ENCODE data around the gene EDAR. TPM values are rescaled to one million over a fixed set of nuclear protein-coding genes. Genes with fewer than 3 reads are reported as not detected.

The EDAR gene
- total and polyA plus RNA-seq, 4 donors, result 0.44 to 0.77 (median 0.68) TPM

DNA sequence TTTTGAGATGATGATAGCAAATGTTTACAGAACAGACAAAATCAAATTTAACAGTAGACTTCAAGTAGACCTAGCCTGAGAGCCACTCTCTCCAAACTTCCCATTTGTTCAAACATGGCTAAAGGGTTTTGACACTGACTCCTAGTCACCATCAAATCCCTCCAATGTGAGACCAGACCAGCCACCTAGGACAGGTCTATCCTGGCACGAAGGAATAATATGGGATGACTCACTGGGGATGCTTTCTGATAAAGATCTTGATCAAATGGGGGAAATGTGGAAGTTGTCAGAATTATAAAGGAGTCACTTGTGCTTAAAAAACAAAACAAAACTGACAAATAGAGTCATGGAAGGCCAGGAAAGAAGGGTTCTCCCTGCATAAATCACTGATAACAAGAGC lies 95.7 kb downstream of the EDAR start:
- no peaks in the 10 kb centered on the region for H3K4me1 ChIP-seq (ENCODE audit: control insufficient read depth, insufficient read depth, low read length)
- H3K4me3 ChIP-seq (ENCODE audit: low read depth, low read length), result no peak overlapping the region
- no CpG with 5 or more reads among the region's 1 CpG for WGBS (ENCODE audit: insufficient coverage)
- peaks cover 9% of the 10 kb centered on the region for H3K9me3 ChIP-seq (ENCODE audit: control insufficient read depth, insufficient read depth, low read length)
- no peak overlapping the region for H3K27ac ChIP-seq (ENCODE audit: low read depth, low read length)
- no peaks in the 10 kb centered on the region for H3K27me3 ChIP-seq (ENCODE audit: control insufficient read depth, insufficient read depth, low read length)
- DNase-seq (ENCODE audit: low read depth in 4 of 6, low spot score in 6 of 6), result no peak
- H3K36me3 ChIP-seq (ENCODE audit: control insufficient read depth, insufficient read depth, low read length), result no peaks in the 10 kb centered on the region

DNA sequence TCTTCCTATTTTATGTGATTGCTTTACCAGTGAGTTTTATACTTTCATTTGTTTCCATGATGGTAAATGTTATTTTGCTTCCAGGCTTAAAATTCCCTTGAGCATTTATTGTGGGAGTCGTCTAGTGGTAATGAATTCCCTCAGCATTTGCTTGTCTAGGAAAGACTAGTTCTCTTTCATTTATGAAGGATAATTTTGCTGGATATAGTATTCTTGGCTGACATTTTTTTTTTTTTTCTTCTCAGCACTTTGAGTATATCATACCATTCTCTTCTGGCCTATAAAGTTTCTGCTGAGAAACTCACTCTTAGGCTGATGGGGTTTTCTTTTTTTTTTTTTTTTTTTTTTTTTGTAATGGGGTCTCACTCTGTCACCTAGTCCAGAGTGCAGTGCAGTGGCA lies 99.1 kb downstream of the EDAR start:
- H3K27ac ChIP-seq (ENCODE audit: low read depth, low read length), result no peak overlapping the region
- WGBS (ENCODE audit: insufficient coverage), result no CpG with 5 or more reads among the region's 1 CpG
- H3K36me3 ChIP-seq (ENCODE audit: control insufficient read depth, insufficient read depth, low read length), result no peaks in the 10 kb centered on the region
- DNase-seq (ENCODE audit: low read depth in 4 of 6, low spot score in 6 of 6), result no peak
- H3K4me3 ChIP-seq (ENCODE audit: low read depth, low read length), result no peak overlapping the region
- no peaks in the 10 kb centered on the region for H3K27me3 ChIP-seq (ENCODE audit: control insufficient read depth, insufficient read depth, low read length)
- no peaks in the 10 kb centered on the region for H3K4me1 ChIP-seq (ENCODE audit: control insufficient read depth, insufficient read depth, low read length)
- peaks cover 9% of the 10 kb centered on the region for H3K9me3 ChIP-seq (ENCODE audit: control insufficient read depth, insufficient read depth, low read length)

DNA sequence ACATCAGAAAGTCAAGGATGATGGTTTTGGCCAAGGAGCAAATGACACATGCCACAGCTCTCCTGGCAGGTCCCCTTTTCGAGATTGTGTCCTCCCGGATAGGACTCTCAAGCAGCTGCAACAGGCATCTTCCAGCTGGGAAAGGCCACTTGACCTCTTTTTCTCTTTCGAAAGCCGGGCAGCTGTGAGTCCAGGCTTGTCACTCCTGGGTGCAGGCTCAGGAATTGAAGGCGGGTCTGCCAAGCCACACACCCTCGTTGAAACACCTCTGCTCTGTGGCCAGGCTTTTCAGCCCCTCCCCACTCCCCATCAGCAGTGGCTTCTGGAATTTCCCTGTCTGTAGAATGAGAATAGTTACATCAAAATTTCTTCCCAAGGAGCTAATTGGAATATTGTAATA lies 104.4 kb downstream of the EDAR start:
- WGBS (ENCODE audit: insufficient coverage), result 78% methylated on average over 5 of the region's 6 CpGs

DNA sequence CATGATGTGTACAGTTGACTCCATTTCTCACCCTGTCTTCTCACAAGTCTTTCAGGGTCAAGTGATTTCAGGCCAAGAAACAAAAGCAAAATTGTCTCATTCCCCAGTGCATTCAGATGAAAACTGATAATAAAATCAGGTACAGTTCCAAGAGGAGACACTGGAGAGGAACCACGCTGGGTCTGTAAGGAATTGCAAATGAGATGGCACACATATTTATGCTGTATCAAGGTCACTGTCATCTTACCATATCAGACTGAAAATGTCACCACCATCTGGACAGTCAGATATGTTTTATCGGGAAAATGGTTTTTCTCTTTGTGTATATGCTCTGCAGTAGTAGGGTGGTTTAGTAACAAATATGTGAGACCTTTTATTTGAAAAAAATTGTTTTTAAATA lies 110.7 kb downstream of the EDAR start:
- Histone ChIP-seq H3K9me3 (ENCODE audit: control insufficient read depth, insufficient read depth, low read length) (peaks cover 3% of the 10 kb centered on the region), H3K36me3 (ENCODE audit: control insufficient read depth, insufficient read depth, low read length) (no peaks in the 10 kb centered on the region), H3K27me3 (ENCODE audit: control insufficient read depth, insufficient read depth, low read length) (no peaks in the 10 kb centered on the region), H3K4me1 (ENCODE audit: control insufficient read depth, insufficient read depth, low read length) (no peaks in the 10 kb centered on the region), H3K4me3 (ENCODE audit: low read depth, low read length) (no peak overlapping the region), H3K27ac (ENCODE audit: low read depth, low read length) (no peak overlapping the region)
- no peak for DNase-seq (ENCODE audit: low read depth in 4 of 6, low spot score in 6 of 6)
- WGBS (ENCODE audit: insufficient coverage), result no CpG with 5 or more reads among the region's 2 CpGs

More for the DNA sequence above, 104.4 kb downstream of the EDAR start:
- no peak for DNase-seq (ENCODE audit: low read depth in 4 of 6, low spot score in 6 of 6)
- Histone ChIP-seq H3K27me3 (ENCODE audit: control insufficient read depth, insufficient read depth, low read length) (no peaks in the 10 kb centered on the region), H3K9me3 (ENCODE audit: control insufficient read depth, insufficient read depth, low read length) (peaks cover 3% of the 10 kb centered on the region), H3K27ac (ENCODE audit: low read depth, low read length) (no peak overlapping the region), H3K4me1 (ENCODE audit: control insufficient read depth, insufficient read depth, low read length) (no peaks in the 10 kb centered on the region), H3K36me3 (ENCODE audit: control insufficient read depth, insufficient read depth, low read length) (no peaks in the 10 kb centered on the region), H3K4me3 (ENCODE audit: low read depth, low read length) (no peak overlapping the region)

DNA sequence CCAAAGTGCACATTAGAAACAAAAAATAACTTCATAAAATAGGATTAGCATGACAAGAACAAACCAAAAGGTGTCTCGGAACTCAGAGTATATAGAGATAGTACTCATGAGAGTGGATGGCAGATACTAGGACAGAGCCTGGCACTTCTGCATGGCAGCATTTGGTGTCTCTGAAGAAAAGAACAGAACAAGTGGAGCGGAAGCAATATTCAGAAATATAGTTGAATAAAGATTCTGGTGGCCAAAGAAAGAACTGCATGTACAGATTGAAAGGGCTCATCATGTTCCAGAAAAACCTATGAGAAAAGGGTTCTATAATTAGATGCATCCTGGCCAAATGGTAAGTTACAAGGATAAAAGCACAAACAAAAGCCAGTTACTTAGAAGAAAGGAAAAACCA lies 111.5 kb downstream of the EDAR start:
- no peak overlapping the region for H3K27ac ChIP-seq (ENCODE audit: low read depth, low read length)
- H3K4me1 ChIP-seq (ENCODE audit: control insufficient read depth, insufficient read depth, low read length), result no peaks in the 10 kb centered on the region
- H3K9me3 ChIP-seq (ENCODE audit: control insufficient read depth, insufficient read depth, low read length), result no peaks in the 10 kb centered on the region
- H3K27me3 ChIP-seq (ENCODE audit: control insufficient read depth, insufficient read depth, low read length), result no peaks in the 10 kb centered on the region
- no peak overlapping the region for H3K4me3 ChIP-seq (ENCODE audit: low read depth, low read length)
- DNase-seq (ENCODE audit: low read depth in 4 of 6, low spot score in 6 of 6), result no peak
- no peaks in the 10 kb centered on the region for H3K36me3 ChIP-seq (ENCODE audit: control insufficient read depth, insufficient read depth, low read length)
- WGBS (ENCODE audit: insufficient coverage), result 90% methylated on average over 2 of the region's 2 CpGs

DNA sequence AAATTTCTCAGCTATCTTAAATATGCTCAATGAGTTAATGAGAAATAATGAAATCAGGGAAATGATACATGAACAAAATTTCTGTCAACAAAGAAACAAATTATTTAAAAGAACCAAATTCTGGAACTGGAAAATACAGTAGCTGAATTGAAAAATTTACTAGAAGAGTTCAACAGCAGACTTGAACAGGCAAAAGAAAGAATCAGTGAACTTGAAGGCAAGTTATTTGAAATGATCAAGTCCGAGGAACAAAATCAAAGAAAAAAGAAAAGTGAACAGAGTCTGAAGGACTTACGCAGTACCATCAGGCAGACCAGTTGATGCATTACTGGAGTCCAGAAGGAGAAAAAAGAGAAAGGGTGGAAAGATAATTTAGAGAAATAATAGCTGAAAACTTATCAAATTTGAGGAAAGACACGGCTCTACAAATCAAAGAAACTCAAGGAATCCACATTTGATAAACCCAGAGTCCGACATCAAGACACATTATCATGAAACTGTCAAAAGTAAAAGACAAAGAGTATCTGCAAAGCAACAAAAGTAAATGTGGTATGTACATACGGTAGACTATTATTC lies 118.9 kb downstream of the EDAR start:
- no peak overlapping the region for H3K4me3 ChIP-seq (ENCODE audit: low read depth, low read length)
- H3K36me3 ChIP-seq (ENCODE audit: control insufficient read depth, insufficient read depth, low read length), result peaks cover 9% of the 10 kb centered on the region
- no peak for DNase-seq (ENCODE audit: low read depth in 4 of 6, low spot score in 6 of 6)
- H3K9me3 ChIP-seq (ENCODE audit: control insufficient read depth, insufficient read depth, low read length), result peaks cover 12% of the 10 kb centered on the region
- H3K27ac ChIP-seq (ENCODE audit: low read depth, low read length), result no peak overlapping the region
- H3K4me1 ChIP-seq (ENCODE audit: control insufficient read depth, insufficient read depth, low read length), result no peaks in the 10 kb centered on the region
- H3K27me3 ChIP-seq (ENCODE audit: control insufficient read depth, insufficient read depth, low read length), result no peaks in the 10 kb centered on the region
- WGBS (ENCODE audit: insufficient coverage), result 100% methylated on average over 3 of the region's 5 CpGs

DNA sequence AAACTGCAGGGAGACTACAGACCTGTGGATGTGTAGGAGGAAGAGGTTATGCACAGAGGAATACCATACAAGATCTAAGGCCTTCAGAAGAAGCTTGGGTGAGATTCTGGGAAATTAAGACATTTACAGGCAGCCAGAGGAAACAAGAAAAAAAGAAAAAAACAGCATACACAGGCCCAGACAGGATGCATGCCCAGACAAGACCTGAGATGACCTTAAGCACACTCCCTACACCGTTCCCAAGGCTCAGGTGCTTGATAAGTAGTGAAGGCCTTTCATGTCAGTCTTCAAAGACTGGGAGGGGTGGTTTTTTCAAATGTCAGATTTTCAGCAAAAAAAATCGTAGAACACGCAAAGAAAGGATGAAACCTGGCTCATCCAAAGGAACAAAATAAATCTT lies 119.5 kb downstream of the EDAR start:
- peaks cover 12% of the 10 kb centered on the region for H3K9me3 ChIP-seq (ENCODE audit: control insufficient read depth, insufficient read depth, low read length)
- H3K27ac ChIP-seq (ENCODE audit: low read depth, low read length), result no peak overlapping the region
- no CpG with 5 or more reads among the region's 3 CpGs for WGBS (ENCODE audit: insufficient coverage)
- no peaks in the 10 kb centered on the region for H3K27me3 ChIP-seq (ENCODE audit: control insufficient read depth, insufficient read depth, low read length)
- no peaks in the 10 kb centered on the region for H3K4me1 ChIP-seq (ENCODE audit: control insufficient read depth, insufficient read depth, low read length)
- no peak for DNase-seq (ENCODE audit: low read depth in 4 of 6, low spot score in 6 of 6)
- no peak overlapping the region for H3K4me3 ChIP-seq (ENCODE audit: low read depth, low read length)
- H3K36me3 ChIP-seq (ENCODE audit: control insufficient read depth, insufficient read depth, low read length), result peaks cover 9% of the 10 kb centered on the region

DNA sequence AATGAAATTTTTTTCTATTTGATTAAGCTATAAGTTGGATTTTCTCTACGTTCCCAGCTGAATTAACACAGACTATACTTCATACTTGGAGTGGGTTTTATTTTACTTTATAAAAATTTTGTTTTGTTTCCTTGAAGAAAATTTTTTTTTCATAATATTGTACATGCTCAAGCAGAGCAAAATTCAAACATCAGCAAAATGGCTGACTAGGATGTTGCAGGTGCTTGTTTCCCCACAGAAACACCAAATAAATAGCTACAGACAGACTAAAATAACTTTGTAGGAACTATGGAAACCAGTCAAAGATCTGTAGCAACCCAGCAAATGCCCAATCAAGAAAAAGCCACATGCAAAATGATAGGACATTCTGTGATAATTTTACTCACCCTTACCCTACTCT lies 120.1 kb downstream of the EDAR start:
- Histone ChIP-seq H3K4me1 (ENCODE audit: control insufficient read depth, insufficient read depth, low read length) (no peaks in the 10 kb centered on the region), H3K27me3 (ENCODE audit: control insufficient read depth, insufficient read depth, low read length) (no peaks in the 10 kb centered on the region), H3K4me3 (ENCODE audit: low read depth, low read length) (no peak overlapping the region), H3K9me3 (ENCODE audit: control insufficient read depth, insufficient read depth, low read length) (peaks cover 12% of the 10 kb centered on the region), H3K36me3 (ENCODE audit: control insufficient read depth, insufficient read depth, low read length) (peaks cover 9% of the 10 kb centered on the region), H3K27ac (ENCODE audit: low read depth, low read length) (no peak overlapping the region)
- WGBS (ENCODE audit: insufficient coverage), result no CpG with 5 or more reads among the region's 1 CpG
- no peak for DNase-seq (ENCODE audit: low read depth in 4 of 6, low spot score in 6 of 6)

DNA sequence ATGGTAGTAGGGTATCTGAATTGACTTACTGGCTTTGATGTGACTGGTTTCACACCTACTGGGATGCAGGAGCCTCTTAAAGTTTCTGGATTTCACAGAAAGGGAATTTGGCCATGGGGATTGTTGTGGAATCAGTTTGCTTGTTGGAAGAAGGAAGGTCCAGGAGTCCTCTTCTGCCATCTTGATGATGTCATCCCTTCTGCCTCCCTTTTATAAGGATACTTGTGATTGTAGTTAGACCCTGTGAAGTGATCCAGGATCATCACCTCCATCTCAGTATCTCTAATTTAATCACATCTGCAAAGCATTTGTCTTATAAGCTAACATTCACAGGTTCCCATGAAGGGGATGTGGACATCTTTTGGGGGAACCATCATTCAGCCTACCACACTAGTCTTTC lies 123.0 kb downstream of the EDAR start:
- Histone ChIP-seq H3K4me3 (ENCODE audit: low read depth, low read length) (no peak overlapping the region), H3K9me3 (ENCODE audit: control insufficient read depth, insufficient read depth, low read length) (peaks cover 12% of the 10 kb centered on the region), H3K27ac (ENCODE audit: low read depth, low read length) (no peak overlapping the region), H3K4me1 (ENCODE audit: control insufficient read depth, insufficient read depth, low read length) (no peaks in the 10 kb centered on the region), H3K27me3 (ENCODE audit: control insufficient read depth, insufficient read depth, low read length) (no peaks in the 10 kb centered on the region), H3K36me3 (ENCODE audit: control insufficient read depth, insufficient read depth, low read length) (peaks cover 9% of the 10 kb centered on the region)
- no peak for DNase-seq (ENCODE audit: low read depth in 4 of 6, low spot score in 6 of 6)

DNA sequence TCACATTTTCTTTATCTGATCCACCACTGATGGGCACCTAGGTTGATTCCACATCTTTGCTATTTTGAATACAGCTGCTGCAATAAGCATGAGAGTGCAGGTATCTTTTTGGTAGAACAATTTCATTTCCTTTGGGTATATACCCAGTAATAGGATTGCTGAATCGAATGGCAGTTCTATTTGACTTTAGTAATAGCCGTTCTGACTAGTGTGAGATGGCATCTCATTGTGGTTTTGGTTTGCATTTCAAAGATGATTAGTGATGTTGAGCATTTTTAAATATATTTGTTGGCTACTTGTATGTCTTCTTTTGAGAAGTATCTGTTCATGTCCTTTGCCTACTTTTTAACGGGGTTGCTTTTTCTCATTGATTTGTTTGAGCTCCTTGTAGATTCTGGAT lies 130.1 kb downstream of the EDAR start:
- DNase-seq (ENCODE audit: low read depth in 4 of 6, low spot score in 6 of 6), result no peak
- WGBS (ENCODE audit: insufficient coverage), result no CpG with 5 or more reads among the region's 3 CpGs
- Histone ChIP-seq H3K9me3 (ENCODE audit: control insufficient read depth, insufficient read depth, low read length) (no peaks in the 10 kb centered on the region), H3K36me3 (ENCODE audit: control insufficient read depth, insufficient read depth, low read length) (no peaks in the 10 kb centered on the region), H3K4me3 (ENCODE audit: low read depth, low read length) (no peak overlapping the region), H3K4me1 (ENCODE audit: control insufficient read depth, insufficient read depth, low read length) (no peaks in the 10 kb centered on the region), H3K27me3 (ENCODE audit: control insufficient read depth, insufficient read depth, low read length) (no peaks in the 10 kb centered on the region), H3K27ac (ENCODE audit: low read depth, low read length) (no peak overlapping the region)
